Central memory CD8-positive, alpha-beta T cell (primary cell): ENCODE results near the gene CELSR1.
"Not testable (repeated sequence)": the region's sequence is repeated elsewhere in the genome, so short reads cannot be mapped to it uniquely, and the experiment has no call there.

Experiments
- ATAC-seq: fragments of 150-1000 bp; cut with Tn5 transposase; replicated peaks from 2 replicates; pipeline ENCODE4 v1.10.0; 2022; ENCODE audit warnings: mild to moderate bottlenecking, moderate FRiP score, moderate number of reproducible peaks; ENCODE audit not compliant: poor library complexity, severe bottlenecking; ENCODE audit errors: extremely low read depth
- DNase-seq, 2 donors: peaks; one replicate each; pipeline ENCODE4 v3.0.0; 2021; ENCODE audit warnings: low spot score in 2 of 2
- H3K27ac Mint-ChIP-seq: one replicate; pipeline ENCODE4 v1.8.0; 2022; ENCODE audit warnings: low read depth, mild to moderate bottlenecking, moderate library complexity, mixed read lengths
- H3K27me3 Mint-ChIP-seq: one replicate; pipeline ENCODE4 v1.8.0; 2022; ENCODE audit warnings: mixed read lengths
- H3K36me3 Mint-ChIP-seq: one replicate; pipeline ENCODE4 v1.8.0; 2022; ENCODE audit warnings: mild to moderate bottlenecking, moderate library complexity, mixed read lengths; ENCODE audit not compliant: insufficient read depth
- H3K4me1 Mint-ChIP-seq: one replicate; pipeline ENCODE4 v1.8.0; 2022; ENCODE audit warnings: mixed read lengths
- H3K4me3 Mint-ChIP-seq: one replicate; pipeline ENCODE4 v1.8.0; 2022; ENCODE audit warnings: mild to moderate bottlenecking, moderate library complexity, mixed read lengths
- H3K9me3 Mint-ChIP-seq: one replicate; pipeline ENCODE4 v1.8.0; 2022; ENCODE audit warnings: mixed read lengths

CELSR1 gene

GRCh38 chr22:46479046-46479445 is 58.4 kb downstream of the CELSR1 start:
- Mint-ChIP-seq H3K9me3 (no peaks in the 10 kb centered on the region), H3K4me3 (no peak overlapping the region), H3K27ac (no peak overlapping the region)

GRCh38 chr22:46478083-46478551 is 59.3 kb downstream of the CELSR1 start:
- H3K27me3 Mint-ChIP-seq: peaks cover 58% of the 10 kb centered on the region
- peaks cover 7% of the 10 kb centered on the region for H3K4me1 Mint-ChIP-seq
- DNase-seq: no peak
- no peak overlapping the region for H3K27ac Mint-ChIP-seq
- H3K36me3 Mint-ChIP-seq: no peaks in the 10 kb centered on the region
- H3K4me3 Mint-ChIP-seq: no peak overlapping the region
- ATAC-seq: no peak
- no peaks in the 10 kb centered on the region for H3K9me3 Mint-ChIP-seq

More at GRCh38 chr22:46479046-46479445, 58.4 kb downstream of the CELSR1 start:
- ATAC-seq (no peak), DNase-seq (no peak)
- Mint-ChIP-seq H3K27me3 (peaks cover 48% of the 10 kb centered on the region), H3K36me3 (no peaks in the 10 kb centered on the region), H3K4me1 (peaks cover 7% of the 10 kb centered on the region)

GRCh38 chr22:46476547-46476941 is 60.9 kb downstream of the CELSR1 start:
- Mint-ChIP-seq H3K4me3 (no peak overlapping the region), H3K27me3 (peaks cover 68% of the 10 kb centered on the region), H3K4me1 (peaks cover 7% of the 10 kb centered on the region), H3K36me3 (peaks cover 1% of the 10 kb centered on the region), H3K9me3 (no peaks in the 10 kb centered on the region), H3K27ac (no peak overlapping the region)
- no peak for ATAC-seq
- no peak for DNase-seq

- Mint-ChIP-seq H3K9me3 (no peaks in the 10 kb centered on the region), H3K4me3 (no peak overlapping the region), H3K27me3 (peaks cover 54% of the 10 kb centered on the region), H3K4me1 (no peaks in the 10 kb centered on the region), H3K36me3 (peaks cover 1% of the 10 kb centered on the region), H3K27ac (no peak overlapping the region)
- ATAC-seq: no peak
- DNase-seq: no peak
Observed at GRCh38 chr22:46473896-46474557, 63.4 kb downstream of the CELSR1 start.

GRCh38 chr22:46473021-46473779 is 64.2 kb downstream of the CELSR1 start:
- Mint-ChIP-seq H3K27ac (no peak overlapping the region), H3K27me3 (peaks cover 48% of the 10 kb centered on the region), H3K9me3 (no peaks in the 10 kb centered on the region), H3K36me3 (peaks cover 1% of the 10 kb centered on the region), H3K4me3 (no peak overlapping the region), H3K4me1 (no peaks in the 10 kb centered on the region)
- ATAC-seq (no peak), DNase-seq (no peak)

- H3K4me1 Mint-ChIP-seq: no peaks in the 10 kb centered on the region
- DNase-seq: no peak
- H3K27ac Mint-ChIP-seq: no peak overlapping the region
- no peak for ATAC-seq
- H3K36me3 Mint-ChIP-seq: peaks cover 1% of the 10 kb centered on the region
- H3K27me3 Mint-ChIP-seq: peaks cover 48% of the 10 kb centered on the region
- H3K4me3 Mint-ChIP-seq: no peak overlapping the region
- H3K9me3 Mint-ChIP-seq: no peaks in the 10 kb centered on the region
Observed at GRCh38 chr22:46472722-46473016, 64.8 kb downstream of the CELSR1 start.

GRCh38 chr22:46471901-46472721 is 65.3 kb downstream of the CELSR1 start:
- Mint-ChIP-seq H3K27ac (peak overlapping the region; percentile 38), H3K4me3 (no peak overlapping the region), H3K36me3 (peaks cover 1% of the 10 kb centered on the region), H3K27me3 (peaks cover 47% of the 10 kb centered on the region), H3K9me3 (no peaks in the 10 kb centered on the region), H3K4me1 (no peaks in the 10 kb centered on the region)
- DNase-seq (no peak), ATAC-seq (no peak)

- not testable (repeated sequence) for H3K27ac Mint-ChIP-seq, ATAC-seq, H3K4me3 Mint-ChIP-seq, DNase-seq, H3K4me1 Mint-ChIP-seq, H3K36me3 Mint-ChIP-seq, H3K9me3 Mint-ChIP-seq
- H3K27me3 Mint-ChIP-seq: peaks cover 39% of the 10 kb centered on the region
Observed at GRCh38 chr22:46471330-46471729, 66.1 kb downstream of the CELSR1 start.

GRCh38 chr22:46469711-46470110 is 67.7 kb downstream of the CELSR1 start:
- H3K9me3 Mint-ChIP-seq: no peaks in the 10 kb centered on the region
- H3K27me3 Mint-ChIP-seq: peaks cover 23% of the 10 kb centered on the region
- peaks cover 1% of the 10 kb centered on the region for H3K36me3 Mint-ChIP-seq
- H3K4me1 Mint-ChIP-seq: no peaks in the 10 kb centered on the region
- H3K27ac Mint-ChIP-seq: peak overlapping the region; percentile 59
- ATAC-seq (no peak), DNase-seq (no peak)
- H3K4me3 Mint-ChIP-seq: no peak overlapping the region

- ATAC-seq (no peak), DNase-seq (no peak)
- Mint-ChIP-seq H3K9me3 (no peaks in the 10 kb centered on the region), H3K4me3 (no peak overlapping the region), H3K4me1 (no peaks in the 10 kb centered on the region), H3K36me3 (no peaks in the 10 kb centered on the region), H3K27me3 (peaks cover 5% of the 10 kb centered on the region), H3K27ac (no peak overlapping the region)
Observed at GRCh38 chr22:46467006-46467405, 70.4 kb downstream of the CELSR1 start.

- H3K27ac Mint-ChIP-seq: no peak overlapping the region
- H3K27me3 Mint-ChIP-seq: no peaks in the 10 kb centered on the region
- DNase-seq: no peak
- no peaks in the 10 kb centered on the region for H3K36me3 Mint-ChIP-seq
- ATAC-seq: no peak
- no peak overlapping the region for H3K4me3 Mint-ChIP-seq
- no peaks in the 10 kb centered on the region for H3K9me3 Mint-ChIP-seq
- no peaks in the 10 kb centered on the region for H3K4me1 Mint-ChIP-seq
Observed at GRCh38 chr22:46466255-46466676, 71.2 kb downstream of the CELSR1 start.

GRCh38 chr22:46465793-46466192 is 71.6 kb downstream of the CELSR1 start:
- Mint-ChIP-seq H3K9me3 (no peaks in the 10 kb centered on the region), H3K4me1 (no peaks in the 10 kb centered on the region), H3K27ac (no peak overlapping the region)

More at GRCh38 chr22:46465793-46466192, 71.6 kb downstream of the CELSR1 start:
- Mint-ChIP-seq H3K36me3 (no peaks in the 10 kb centered on the region), H3K27me3 (no peaks in the 10 kb centered on the region), H3K4me3 (no peak overlapping the region)
- ATAC-seq: no peak
- DNase-seq: no peak
